Subcutaneous adipose tissue (tissue), 4 donors: ENCODE results near the gene CXCL10. TPM values are rescaled to one million over a fixed set of nuclear protein-coding genes. Genes with fewer than 3 reads are reported as not detected.

Experiments used
- total RNA-seq, 4 donors: library from RNA; depleted of rRNA; stranded (reverse); fragments of >200 nt; gene quantifications; one replicate each; pipeline ENCODE4 v1.1.0, GENCODE V29; 2016
- TF ChIP-seq, protein P1 (sequence below): fragments of 450-650 bp; IDR thresholded peaks from one replicate; pipeline ENCODE4 v1.5.1; 2016; ENCODE audit warnings: low read depth, mild to moderate bottlenecking, control low read depth, antibody characterized with exemption, moderate library complexity

Gene CXCL10
- total RNA-seq, 4 donors from 2014 or later: 2.6 TPM; not detected in 3

DNA sequence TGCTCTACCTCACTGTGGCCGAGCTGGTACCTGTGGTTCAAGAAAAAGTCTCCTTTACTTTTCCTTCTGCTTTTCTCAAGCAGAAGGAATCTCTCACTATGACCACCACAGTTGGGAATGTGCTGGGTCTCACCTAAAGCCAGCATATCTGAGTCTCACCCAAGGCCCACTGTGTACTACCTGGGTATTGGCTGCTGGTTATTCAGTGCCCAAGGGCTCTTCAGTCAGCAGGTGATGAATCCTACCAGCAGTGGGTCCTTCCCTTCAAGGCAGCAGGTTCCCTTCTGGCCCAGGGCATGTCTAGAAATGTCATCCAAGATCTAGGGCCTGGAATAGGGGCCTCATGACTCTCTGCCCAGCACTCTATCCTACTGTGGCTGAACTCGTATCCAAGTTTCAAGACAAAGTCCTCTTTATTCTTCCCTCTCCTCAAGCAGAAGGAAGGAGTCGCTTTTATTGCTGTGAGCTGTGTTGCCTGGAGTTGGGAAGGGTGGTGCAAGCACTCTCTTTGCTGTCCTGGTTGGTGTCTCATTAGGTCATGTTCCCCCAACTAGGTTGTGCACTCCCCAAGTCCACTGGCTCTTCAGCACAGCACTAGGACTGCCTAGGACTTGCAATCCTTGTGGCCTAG, 6.1 kb downstream of the CXCL10 start:
- TF ChIP-seq, protein P1, sequence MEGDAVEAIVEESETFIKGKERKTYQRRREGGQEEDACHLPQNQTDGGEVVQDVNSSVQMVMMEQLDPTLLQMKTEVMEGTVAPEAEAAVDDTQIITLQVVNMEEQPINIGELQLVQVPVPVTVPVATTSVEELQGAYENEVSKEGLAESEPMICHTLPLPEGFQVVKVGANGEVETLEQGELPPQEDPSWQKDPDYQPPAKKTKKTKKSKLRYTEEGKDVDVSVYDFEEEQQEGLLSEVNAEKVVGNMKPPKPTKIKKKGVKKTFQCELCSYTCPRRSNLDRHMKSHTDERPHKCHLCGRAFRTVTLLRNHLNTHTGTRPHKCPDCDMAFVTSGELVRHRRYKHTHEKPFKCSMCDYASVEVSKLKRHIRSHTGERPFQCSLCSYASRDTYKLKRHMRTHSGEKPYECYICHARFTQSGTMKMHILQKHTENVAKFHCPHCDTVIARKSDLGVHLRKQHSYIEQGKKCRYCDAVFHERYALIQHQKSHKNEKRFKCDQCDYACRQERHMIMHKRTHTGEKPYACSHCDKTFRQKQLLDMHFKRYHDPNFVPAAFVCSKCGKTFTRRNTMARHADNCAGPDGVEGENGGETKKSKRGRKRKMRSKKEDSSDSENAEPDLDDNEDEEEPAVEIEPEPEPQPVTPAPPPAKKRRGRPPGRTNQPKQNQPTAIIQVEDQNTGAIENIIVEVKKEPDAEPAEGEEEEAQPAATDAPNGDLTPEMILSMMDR: no peak

DNA sequence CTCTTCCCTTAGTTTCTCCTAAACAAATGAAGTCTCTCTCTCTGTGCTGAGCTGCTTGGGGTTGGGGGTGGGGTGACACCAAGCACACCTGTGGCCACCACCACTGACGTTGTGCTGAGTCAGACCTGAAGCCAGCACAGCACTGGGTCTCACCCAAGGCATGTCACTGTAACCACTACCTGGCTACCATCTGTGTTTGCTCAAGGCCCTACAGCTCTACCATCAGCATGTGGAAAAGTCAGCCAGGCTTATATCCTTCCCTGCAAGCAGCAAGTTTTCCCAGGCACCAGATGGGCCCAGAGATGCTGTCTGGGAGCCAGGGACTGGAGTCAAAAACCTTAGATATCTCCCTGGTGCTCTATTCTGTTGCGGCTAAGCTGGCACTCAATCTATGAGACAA, 6.9 kb downstream of the CXCL10 start:
- TF ChIP-seq, protein P1: no peak

DNA sequence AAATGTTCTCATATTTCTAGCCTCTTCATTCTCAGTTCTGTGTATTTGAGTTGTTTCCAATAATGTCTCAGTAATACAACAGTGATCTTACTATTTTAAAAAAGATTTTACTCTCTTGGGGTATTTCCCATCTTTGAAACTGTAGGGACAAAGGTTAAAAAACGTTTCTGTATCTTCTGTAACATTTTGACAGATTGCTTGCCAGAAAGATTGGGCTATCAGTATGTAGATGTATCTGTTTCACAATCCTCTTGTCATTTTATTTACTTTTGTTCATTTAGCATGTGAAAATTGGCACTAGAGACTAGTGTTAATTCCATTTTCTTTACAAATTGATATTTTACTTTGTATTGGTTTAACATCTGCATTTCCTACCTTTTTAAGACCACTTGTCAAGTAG, 9.8 kb downstream of the CXCL10 start:
- TF ChIP-seq, protein P1: no peak

DNA sequence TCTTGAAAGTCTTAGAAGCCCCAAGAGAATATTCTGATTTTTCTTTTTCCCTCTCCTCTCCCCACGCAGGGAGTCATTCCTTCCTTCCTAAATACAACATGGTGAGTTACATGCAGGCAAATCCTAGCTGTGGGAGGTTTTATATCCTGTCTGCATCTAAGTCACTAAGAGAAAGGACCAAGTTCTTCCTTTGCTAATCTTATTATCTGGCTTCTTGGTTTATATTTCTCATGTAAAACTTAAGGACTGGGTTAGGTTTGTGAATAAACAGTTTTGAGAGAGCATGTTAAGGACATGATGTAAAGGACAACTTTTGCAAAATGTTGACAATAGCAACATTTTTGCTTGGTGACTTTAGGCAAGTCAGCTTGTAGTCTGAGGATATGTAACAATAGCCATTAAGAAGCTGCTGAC, 10.9 kb downstream of the CXCL10 start:
- TF ChIP-seq, protein P1: no peak

DNA sequence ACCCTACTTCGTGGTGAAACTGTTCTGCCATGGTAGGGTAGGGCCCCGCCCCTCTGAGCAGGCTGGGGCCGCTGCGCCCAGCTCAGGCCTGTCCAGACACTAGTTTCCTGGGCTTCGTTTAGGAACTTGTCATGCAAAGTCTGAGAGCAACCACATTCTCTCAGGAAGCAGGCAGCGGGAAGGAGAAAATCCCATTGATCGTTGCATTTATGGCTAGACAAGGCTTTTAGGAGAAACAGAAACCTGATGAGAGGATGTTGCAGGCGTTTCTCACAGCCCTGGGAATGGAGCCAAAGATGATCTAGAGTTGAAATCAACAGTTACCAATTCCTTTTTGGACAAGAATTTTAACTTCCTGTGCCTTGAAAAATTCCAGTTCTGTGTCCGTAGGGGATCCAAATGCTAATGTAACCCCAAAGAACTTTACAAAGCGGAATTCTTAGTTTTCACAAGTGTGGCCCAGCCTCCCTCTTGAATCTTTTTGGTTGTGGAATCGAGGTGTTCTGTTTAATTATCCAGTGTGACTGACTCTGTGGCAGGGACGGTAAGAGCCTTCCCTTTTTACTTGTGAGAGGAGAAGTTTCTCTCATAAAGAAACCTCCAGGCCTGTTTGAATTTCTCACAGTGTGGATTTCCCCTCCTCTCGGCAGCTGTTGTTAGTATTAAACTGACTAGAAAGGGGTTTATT, 11.5 kb downstream of the CXCL10 start:
- TF ChIP-seq, protein P1: no peak

GRCh38 chr4:76011018-76011670, 12.2 kb downstream of the CXCL10 start:
- TF ChIP-seq, protein P1: no peak

GRCh38 chr4:76010576-76010975, 12.7 kb downstream of the CXCL10 start:
- TF ChIP-seq, protein P1: no peak
